Measurements from ENCODE around the gene APOL2.
"Not testable (repeated sequence)": the region's sequence is repeated elsewhere in the genome, so short reads cannot be mapped to it uniquely, and the experiment has no call there.

Gene APOL2

GRCh38 chr22:36238373-36239149, 766 bp downstream of the APOL2 start:
- DNase-seq (ENCODE audit: low read depth) = no peak

GRCh38 chr22:36237462-36238372, 1.6 kb downstream of the APOL2 start:
- no peak for DNase-seq (ENCODE audit: low read depth)

GRCh38 chr22:36236388-36237319, 2.7 kb downstream of the APOL2 start:
- no peak for DNase-seq (ENCODE audit: low read depth)

- DNase-seq (ENCODE audit: low read depth) = no peak
Measured at GRCh38 chr22:36235585-36235984, 3.7 kb downstream of the APOL2 start.

GRCh38 chr22:36234919-36235318, 4.4 kb downstream of the APOL2 start:
- no peak for DNase-seq (ENCODE audit: low read depth)

- DNase-seq (ENCODE audit: low read depth) = no peak
Measured at GRCh38 chr22:36234213-36234612, 5.1 kb downstream of the APOL2 start.

GRCh38 chr22:36233796-36234195, 5.5 kb downstream of the APOL2 start:
- no peak for DNase-seq (ENCODE audit: low read depth)

- DNase-seq (ENCODE audit: low read depth) = no peak
Measured at GRCh38 chr22:36232715-36233401, 6.5 kb downstream of the APOL2 start.

GRCh38 chr22:36231051-36231450, 8.3 kb downstream of the APOL2 start:
- DNase-seq (ENCODE audit: low read depth) = not testable (repeated sequence)

GRCh38 chr22:36229649-36230048, 9.7 kb downstream of the APOL2 start:
- DNase-seq (ENCODE audit: low read depth) = not testable (repeated sequence)

- DNase-seq (ENCODE audit: low read depth) = no peak
Measured at GRCh38 chr22:36228944-36229343, 10.4 kb downstream of the APOL2 start.

GRCh38 chr22:36228369-36228768, 11.0 kb downstream of the APOL2 start:
- DNase-seq (ENCODE audit: low read depth) = not testable (repeated sequence)

- DNase-seq (ENCODE audit: low read depth) = no peak
Measured at GRCh38 chr22:36227806-36228205, 11.5 kb downstream of the APOL2 start.

- DNase-seq (ENCODE audit: low read depth) = no peak
Measured at GRCh38 chr22:36227396-36227795, 11.9 kb downstream of the APOL2 start.

GRCh38 chr22:36226189-36226588, 13.1 kb downstream of the APOL2 start:
- DNase-seq (ENCODE audit: low read depth) = no peak

- DNase-seq (ENCODE audit: low read depth) = no peak
Measured at GRCh38 chr22:36225333-36225922, 13.9 kb downstream of the APOL2 start.

- no peak for DNase-seq (ENCODE audit: low read depth)
Measured at GRCh38 chr22:36224245-36224644, 15.1 kb downstream of the APOL2 start.

- no peak for DNase-seq (ENCODE audit: low read depth)
Measured at GRCh38 chr22:36223504-36223903, 15.8 kb downstream of the APOL2 start.

- no peak for DNase-seq (ENCODE audit: low read depth)
Measured at GRCh38 chr22:36222887-36223450, 16.4 kb downstream of the APOL2 start.

All from activated gamma-delta T cell treated with anti-CD3 and anti-CD28 coated beads, Interleukin-2, amount 50 U/mL, for 16 hours (primary cell).